B cell (primary cell): ENCODE measurements around the gene MAPK4.
"Not testable (repeated sequence)": the region's sequence is repeated elsewhere in the genome, so short reads cannot be mapped to it uniquely, and the experiment has no call there.

Experiments used
- CTCF ChIP-seq: fragments of 200-600 bp; IDR thresholded peaks from one replicate; pipeline ENCODE4 v1.8.0; 2022; ENCODE audit warnings: antibody characterized with exemption, mild to moderate bottlenecking
- EZH2 ChIP-seq: IDR thresholded peaks from 2 replicates; pipeline ENCODE4 v1.6.1; 2012; ENCODE audit warnings: borderline replicate concordance, low read depth, mild to moderate bottlenecking, moderate library complexity, low read length; ENCODE audit not compliant: insufficient read depth, poor library complexity, severe bottlenecking

DNA sequence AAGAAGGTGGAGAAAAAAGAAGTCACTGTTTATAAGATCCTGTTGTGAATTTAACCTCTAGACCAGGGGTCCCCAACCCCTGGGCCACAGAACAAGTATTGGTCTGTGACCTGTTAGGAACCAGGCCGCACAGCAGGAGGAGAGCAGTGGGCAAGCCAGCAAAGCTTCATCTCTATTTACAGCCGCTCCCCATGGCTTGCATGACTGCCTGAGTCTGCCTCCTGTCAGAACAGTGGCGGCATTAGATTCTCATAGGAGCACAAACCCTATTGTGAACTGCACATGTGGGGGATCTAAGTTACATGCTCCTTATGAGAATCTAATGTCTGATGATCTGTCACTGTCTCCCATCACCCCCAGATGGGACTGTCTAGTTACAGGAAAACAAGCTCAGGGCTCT lies 13.3 kb downstream of the MAPK4 start:
- not testable (repeated sequence) for TF ChIP-seq CTCF, EZH2
